ENCODE results near the gene GDPGP1.

GRCh38 chr15:90187257-90187868 lies 46.6 kb upstream of the GDPGP1 start:
- no peak for TF ChIP-seq CTCF (conservative IDR thresholded peaks at IDR 0.05; ENCODE audit: low read depth, low read length)
- no peak for TF ChIP-seq EZH2phosphoT487 (IDR thresholded peaks at IDR 0.05; ENCODE audit: borderline replicate concordance, low read length)
